HEK293T (cell line): Measurements from ENCODE around the gene GSN.

ENCODE experiments used
- ARNT ChIP-seq: fragments of 450-650 bp; IDR thresholded peaks from 2 replicates; pipeline ENCODE4 v1.6.1; 2017; ENCODE audit warnings: mild to moderate bottlenecking
- BHLHE40 ChIP-seq: fragments of 450-650 bp; IDR thresholded peaks from 2 replicates; pipeline ENCODE4 v1.6.1; 2016; ENCODE audit warnings: mild to moderate bottlenecking, moderate library complexity, borderline replicate concordance
- CTBP1 ChIP-seq: fragments of 450-650 bp; IDR thresholded peaks from 2 replicates; pipeline ENCODE4 v1.6.1; 2016; ENCODE audit warnings: borderline replicate concordance
- ELF4 ChIP-seq: fragments of 450-650 bp; IDR thresholded peaks from 2 replicates; pipeline ENCODE4 v1.6.1; 2017; ENCODE audit warnings: antibody characterized with exemption
- FOXA1 ChIP-seq: fragments of 450-650 bp; IDR thresholded peaks from 2 replicates; pipeline ENCODE4 v1.6.1; 2016; ENCODE audit warnings: mild to moderate bottlenecking
- FOXK2 ChIP-seq: fragments of 450-650 bp; IDR thresholded peaks from 2 replicates; pipeline ENCODE4 v1.6.1; 2016; ENCODE audit warnings: mild to moderate bottlenecking
- FOXM1 ChIP-seq: fragments of 450-650 bp; IDR thresholded peaks from 2 replicates; pipeline ENCODE4 v1.6.1; 2017; ENCODE audit warnings: mild to moderate bottlenecking, borderline replicate concordance
- HDGF ChIP-seq: fragments of 450-650 bp; IDR thresholded peaks from 2 replicates; pipeline ENCODE4 v1.6.1; 2017; ENCODE audit warnings: antibody characterized with exemption, borderline replicate concordance
- LEF1 ChIP-seq: fragments of 450-650 bp; IDR thresholded peaks from 2 replicates; pipeline ENCODE4 v1.6.1; 2017; ENCODE audit warnings: mild to moderate bottlenecking, borderline replicate concordance
- NFRKB ChIP-seq: fragments of 450-650 bp; IDR thresholded peaks from 2 replicates; pipeline ENCODE4 v1.6.1; 2016; ENCODE audit warnings: mild to moderate bottlenecking, moderate library complexity
- PKNOX1 ChIP-seq: fragments of 450-650 bp; IDR thresholded peaks from 2 replicates; pipeline ENCODE4 v1.6.1; 2016
- SP1 ChIP-seq: fragments of 450-650 bp; IDR thresholded peaks from 2 replicates; pipeline ENCODE4 v1.6.1; 2017
- TARDBP ChIP-seq: fragments of 450-650 bp; IDR thresholded peaks from 2 replicates; pipeline ENCODE4 v1.6.1; 2016
- ZNF384 ChIP-seq: fragments of 450-650 bp; IDR thresholded peaks from 2 replicates; pipeline ENCODE4 v1.6.1; 2016

GRCh38 chr9:121249563-121249962, 18.4 kb upstream of the GSN start:
- TF ChIP-seq ZNF384 (no peak), HDGF (no peak), PKNOX1 (no peak), CTBP1 (no peak), ARNT (no peak), SP1 (no peak), FOXA1 (no peak), LEF1 (no peak), BHLHE40 (no peak), FOXM1 (no peak), NFRKB (no peak), FOXK2 (no peak), TARDBP (no peak), ELF4 (no peak)
